Suppressor macrophage (primary cell): ENCODE results near the gene MAMDC2.
"Not testable (repeated sequence)": the region's sequence is repeated elsewhere in the genome, so short reads cannot be mapped to it uniquely, and the experiment has no call there.

Experiments used
- DNase-seq, 4 experiments: peaks; one replicate each; pipeline ENCODE4 v3.0.0-alpha.2; 2020 to 2022

MAMDC2 gene

DNA sequence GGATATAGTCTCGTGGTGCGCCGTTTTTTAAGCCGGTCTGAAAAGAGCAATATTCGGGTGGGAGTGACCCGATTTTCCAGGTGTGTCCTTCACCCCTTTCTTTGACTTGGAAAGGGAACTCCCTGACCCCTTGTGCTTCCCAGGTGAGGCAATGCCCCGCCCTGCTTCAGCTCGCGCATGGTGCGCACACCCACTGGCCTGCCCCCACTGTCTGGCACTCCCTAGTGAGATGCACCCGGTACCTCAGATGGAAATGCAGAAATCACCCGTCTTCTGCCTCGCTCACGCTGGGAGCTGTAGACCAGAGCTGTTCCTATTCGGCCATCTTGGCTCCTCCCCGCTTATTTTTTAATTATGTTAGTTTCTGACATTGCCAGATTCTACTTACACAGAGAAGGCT, 161.1 kb downstream of the MAMDC2 start:
- not testable (repeated sequence) for DNase-seq

DNA sequence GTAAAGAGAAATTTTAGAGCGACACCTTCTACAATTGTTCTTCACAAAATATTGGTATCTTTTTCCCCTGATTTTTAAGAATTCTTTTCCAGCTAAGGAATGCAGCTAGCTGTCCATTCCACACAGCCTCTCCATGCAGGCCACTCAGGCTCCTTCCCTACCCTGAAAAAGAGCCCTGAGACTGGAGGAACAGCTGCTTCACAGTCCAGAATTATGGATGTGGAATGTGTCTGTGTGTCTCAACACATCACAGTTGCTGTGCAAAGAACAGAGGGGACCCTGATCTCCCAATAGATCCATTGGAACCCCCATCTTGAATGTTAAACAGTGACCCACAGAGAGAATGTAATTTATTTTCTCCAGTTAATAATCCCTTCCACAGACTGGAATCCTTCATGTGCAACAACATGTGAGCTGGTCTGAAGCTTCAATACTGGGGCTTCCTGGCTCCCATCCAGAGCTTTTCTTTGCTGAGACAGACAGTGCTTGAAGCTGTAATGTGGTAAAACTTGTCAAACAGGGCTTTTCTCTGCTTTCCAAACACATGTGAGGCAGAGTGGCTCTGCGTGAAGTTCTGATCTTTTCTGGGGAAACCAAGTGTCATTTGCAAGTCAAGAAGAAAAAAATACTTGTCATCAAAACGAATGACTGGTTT, 161.8 kb downstream of the MAMDC2 start:
- no peak for DNase-seq

DNA sequence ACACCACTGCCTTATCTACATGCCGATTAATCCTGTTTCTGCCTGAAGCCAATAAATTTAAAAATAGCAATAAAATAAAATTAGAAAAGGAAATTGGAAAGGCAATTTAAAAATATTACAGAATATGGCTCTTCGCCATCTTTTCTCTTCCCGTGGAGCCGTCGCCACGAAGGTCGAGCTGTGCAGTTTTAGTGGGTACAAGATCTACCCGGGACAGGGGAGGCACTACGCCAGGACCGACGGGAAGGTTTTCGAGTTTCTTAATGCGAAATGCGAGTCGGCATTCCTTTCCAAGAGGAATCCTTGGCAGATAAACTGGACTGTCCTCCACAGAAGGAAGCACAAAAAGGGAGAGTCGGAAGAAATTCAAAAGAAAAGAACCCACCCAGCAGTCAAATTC, 173.4 kb downstream of the MAMDC2 start:
- DNase-seq = no peak

DNA sequence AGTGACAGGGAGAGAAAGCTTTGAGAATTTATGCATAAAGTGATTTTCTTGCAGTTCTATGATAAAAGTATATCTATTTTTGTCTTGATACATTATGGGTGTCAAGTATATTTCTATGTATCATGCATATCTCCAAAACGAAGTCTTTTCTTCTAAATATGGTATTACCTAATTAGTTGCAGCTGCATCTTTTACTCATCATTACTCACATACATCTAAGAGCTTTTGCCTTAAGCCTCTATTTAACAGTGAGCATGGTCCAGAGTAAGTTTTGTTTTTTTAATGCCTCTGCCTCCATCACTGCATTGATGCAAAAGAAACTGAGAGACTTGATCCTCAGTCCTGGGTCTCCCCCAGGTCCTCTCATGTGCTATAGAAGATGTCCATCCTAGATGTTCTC, 175.1 kb downstream of the MAMDC2 start:
- no peak for DNase-seq

DNA sequence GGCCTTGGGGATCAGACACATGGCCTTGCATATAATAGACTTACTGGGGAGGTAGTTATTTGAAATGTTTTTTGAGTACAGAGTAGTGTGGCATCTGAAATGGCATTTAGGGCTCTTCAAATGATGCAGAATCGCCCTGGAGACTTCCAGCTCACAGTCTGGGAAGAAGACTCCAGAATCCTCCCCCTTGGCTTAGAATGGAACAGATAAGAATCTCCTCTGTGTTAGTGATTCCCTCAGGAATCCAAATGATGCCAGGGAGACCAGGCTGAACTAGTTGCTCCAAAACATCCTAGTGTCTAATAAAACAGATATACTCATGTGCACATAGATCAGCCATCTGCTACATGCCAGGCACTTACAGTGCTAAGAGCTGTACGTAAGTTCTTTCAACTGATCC, 176.6 kb downstream of the MAMDC2 start:
- DNase-seq = no peak

DNA sequence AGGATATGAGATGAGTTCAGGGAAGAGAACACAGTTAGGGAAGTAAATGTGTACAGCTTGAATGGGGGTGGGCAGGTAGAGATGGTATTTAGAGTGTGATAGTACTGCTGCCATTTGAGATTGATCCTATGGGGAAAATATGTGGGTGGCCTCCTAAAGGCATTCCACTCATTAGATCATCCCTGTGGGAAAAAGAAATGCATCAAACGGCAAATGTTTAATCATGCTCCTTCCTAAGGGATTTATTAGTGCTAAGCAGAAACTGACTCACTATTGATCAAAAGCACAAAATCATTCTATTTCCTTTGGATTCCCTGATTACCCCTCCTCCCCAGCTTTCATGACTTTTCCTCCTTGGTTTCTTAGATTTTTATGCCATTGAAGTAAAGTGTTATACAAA, 178.7 kb downstream of the MAMDC2 start:
- DNase-seq = no peak

DNA sequence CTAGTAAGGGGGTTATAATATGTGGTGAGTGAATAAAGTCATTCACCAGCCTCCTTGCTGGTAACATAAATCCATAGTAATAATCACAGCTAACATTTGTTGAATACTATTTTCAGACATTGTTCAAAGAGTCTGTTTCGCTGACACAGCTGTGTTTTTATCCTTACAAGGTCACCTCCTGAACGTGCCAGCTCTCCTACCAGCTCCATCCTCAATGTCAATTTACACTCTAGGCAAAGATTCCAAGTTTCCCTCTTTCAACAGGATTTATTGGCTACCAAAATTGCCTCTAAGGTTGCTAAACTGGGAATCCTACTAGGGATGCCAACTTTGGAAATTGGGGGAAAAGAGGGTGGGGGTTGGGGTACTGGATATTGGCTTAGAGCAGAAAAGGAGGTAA, 184.5 kb downstream of the MAMDC2 start:
- no peak for DNase-seq

DNA sequence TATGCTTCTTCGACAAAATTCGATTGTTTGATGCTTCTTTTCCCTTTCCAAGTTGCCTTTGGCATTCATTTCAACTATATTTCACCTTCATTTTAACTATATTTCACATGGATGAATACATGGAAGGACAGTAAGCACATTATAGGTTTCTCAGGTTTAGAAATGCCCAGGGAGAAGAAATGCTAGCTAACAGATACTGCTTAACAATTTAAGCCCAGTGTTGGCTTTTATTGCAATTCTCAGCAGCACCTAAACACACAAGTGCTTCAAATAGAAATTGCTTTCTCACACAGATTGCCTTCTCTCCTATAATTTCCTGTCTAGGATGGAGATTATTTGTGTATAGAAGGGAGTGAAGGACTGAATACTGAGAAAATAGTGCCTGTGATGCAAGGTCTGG, 185.0 kb downstream of the MAMDC2 start:
- no peak for DNase-seq

DNA sequence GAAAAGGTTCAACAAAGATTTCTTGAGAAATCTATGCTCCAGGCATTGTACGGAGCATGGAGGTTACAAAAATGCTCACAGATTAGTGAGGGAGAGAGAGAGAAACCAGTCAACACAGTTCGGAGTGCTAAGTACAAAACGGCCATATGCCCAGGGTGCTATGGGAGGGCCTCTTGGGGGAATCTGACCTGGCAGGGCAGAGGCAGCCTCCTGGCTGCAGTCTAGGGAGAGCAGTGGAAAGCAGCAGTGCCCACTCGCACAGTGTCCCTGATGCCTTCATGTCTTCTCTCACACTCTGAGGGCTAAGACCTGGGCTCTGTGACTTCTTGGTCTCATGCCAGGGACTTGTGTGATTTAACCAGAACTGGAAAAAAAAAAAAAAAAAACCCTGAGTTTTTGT, 185.4 kb downstream of the MAMDC2 start:
- no peak for DNase-seq

DNA sequence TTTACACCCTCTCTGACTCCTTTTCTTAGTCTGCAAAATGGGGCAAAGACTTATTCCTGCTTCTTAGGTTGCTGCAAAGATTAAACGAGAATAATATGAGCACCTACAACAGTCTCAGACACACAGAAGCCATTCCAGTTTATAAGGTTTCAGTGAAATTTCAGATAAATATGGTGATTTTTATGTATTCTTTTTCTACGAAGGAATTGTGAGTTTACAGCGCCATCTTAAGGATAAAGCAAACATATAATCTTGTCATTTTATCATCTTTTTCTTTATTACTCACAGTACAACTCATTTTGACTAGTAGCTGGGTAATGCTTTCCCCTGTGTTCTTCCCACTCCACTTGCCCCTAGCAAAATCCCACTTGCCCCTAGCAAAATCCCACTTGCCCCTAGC, 185.9 kb downstream of the MAMDC2 start:
- peak in 2 of 4 experiments; percentile 2 to 6 for DNase-seq

DNA sequence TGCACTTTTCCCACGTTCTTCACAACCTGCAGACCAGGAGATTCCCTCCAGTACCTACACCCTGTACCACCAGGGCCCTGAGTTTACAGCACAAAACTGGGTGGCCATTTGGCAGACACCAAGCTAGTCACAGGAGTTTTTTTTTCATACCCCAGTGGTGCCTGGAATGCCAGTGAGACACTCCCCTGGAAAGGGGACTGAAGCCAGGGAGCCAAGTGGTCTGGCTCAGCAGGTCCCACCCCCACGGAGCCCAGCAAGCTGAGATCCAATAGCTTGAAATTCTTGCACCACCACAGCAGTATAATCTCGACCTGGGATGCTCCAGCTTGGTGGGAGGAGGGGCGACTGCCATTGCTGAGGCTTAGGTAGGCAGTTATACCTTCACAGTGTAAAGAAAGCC, 188.8 kb downstream of the MAMDC2 start:
- DNase-seq = no peak

DNA sequence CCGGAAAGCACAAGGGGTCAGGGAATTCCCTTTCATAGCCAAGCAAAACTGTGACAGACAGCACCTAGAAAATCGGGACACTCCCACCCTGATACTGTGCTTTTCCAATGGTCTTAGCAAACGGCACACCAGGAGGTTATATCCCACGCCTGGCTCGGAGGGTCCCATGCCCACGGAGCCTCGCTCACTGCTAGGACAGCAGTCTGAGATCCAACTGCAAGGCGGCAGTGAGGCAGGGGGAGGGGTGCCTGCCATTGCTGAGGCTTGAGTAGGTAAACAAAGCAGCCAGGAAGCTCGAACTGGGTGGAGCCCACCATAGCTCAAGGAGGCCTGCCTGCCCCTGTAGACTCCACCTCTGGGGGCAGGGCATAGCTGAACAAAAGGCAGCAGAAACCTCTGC, 190.6 kb downstream of the MAMDC2 start:
- not testable (repeated sequence) for DNase-seq

DNA sequence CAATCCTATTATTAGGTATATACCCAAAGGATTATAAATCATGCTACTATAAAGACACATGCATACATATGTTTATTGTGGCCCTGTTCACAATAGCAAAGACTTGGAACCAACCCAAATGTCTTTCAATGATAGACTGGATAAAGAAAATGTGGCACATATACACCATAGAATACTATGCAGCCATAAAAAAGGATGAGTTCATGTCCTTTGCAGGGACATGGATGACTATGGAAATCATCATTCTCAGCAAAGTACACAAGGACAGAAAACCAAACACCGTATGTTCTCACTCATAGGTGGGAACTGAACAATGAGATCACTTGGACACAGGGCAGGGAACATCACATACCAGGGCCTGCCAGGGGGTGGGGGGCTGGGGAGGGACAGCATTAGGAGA, 202.3 kb downstream of the MAMDC2 start:
- DNase-seq = not testable (repeated sequence)

DNA sequence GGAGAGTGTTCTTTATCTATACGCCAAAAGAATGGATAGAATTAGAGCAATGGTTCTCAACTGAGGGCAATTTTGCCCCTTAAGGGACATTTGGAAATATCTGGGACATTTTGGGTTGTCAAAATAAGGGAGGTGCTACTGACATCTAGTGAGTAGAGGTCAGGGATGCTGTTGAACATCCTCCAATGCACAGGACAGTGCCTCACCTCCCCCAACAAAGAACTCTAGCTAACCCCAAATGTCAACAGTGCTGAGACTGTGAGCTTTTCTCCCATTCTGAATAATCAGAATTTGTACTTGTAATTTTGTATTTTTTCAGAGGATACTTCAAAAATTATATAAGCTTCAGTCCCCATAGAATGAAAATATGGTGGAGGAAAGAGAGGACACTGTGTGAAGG, 206.6 kb downstream of the MAMDC2 start:
- no peak for DNase-seq

DNA sequence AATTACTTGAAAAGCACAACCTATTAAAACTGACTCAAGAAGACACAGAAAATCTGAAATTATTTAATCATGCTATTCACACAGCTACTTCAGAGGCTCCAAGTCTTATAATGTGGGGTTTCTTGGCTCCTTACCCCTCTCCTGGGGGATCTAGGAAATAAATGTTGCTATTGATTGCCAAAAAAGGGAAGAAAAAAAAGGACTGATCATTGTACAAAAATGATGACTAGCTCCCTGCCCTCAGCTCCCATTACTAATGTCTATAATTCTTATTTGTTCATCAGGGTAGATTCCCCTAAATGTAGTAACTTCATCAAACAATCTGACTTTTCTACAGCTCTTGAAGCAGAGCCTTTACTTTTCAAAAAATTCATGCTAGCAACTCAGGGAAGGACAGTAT, 211.8 kb downstream of the MAMDC2 start:
- no peak for DNase-seq

DNA sequence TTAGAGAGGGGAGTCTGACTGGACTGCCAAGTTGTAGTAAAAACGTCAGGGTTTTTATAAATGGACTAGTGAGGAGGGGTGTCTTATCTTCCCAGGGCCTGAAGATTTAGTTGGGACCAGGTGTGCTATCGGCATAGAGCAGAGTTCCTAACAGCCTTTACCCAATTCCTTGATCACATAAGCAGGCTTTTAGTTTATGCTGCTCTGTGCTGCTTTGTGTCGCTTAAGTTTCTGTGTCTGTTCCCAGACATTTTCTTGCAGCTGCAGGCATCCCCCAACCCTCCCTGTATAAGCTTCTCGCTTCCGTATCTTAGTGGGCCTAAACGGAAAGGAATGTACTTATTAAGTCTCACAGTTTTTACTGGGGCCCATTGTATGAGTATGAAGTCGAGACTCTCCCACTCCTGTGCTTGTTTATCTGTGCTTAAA, 212.5 kb downstream of the MAMDC2 start:
- DNase-seq = no peak

DNA sequence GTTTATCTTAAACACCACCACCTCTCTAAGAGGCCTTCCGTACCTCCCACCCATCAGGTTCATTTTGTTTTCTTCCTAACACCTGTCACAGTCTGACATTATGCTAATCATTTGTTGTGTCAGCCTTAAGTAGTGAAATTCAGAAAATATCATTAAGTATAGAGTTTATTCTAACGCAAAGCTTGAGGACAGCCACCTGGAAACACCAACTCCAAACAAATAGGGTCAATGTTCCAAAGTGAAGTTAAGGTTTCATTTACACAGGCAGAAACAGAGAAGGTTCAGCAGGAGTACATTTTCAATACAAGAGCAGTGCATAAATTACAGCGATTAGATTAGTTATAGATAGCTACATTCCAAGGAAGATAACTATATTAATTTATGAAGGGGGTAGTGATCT, 213.9 kb downstream of the MAMDC2 start:
- no peak for DNase-seq

DNA sequence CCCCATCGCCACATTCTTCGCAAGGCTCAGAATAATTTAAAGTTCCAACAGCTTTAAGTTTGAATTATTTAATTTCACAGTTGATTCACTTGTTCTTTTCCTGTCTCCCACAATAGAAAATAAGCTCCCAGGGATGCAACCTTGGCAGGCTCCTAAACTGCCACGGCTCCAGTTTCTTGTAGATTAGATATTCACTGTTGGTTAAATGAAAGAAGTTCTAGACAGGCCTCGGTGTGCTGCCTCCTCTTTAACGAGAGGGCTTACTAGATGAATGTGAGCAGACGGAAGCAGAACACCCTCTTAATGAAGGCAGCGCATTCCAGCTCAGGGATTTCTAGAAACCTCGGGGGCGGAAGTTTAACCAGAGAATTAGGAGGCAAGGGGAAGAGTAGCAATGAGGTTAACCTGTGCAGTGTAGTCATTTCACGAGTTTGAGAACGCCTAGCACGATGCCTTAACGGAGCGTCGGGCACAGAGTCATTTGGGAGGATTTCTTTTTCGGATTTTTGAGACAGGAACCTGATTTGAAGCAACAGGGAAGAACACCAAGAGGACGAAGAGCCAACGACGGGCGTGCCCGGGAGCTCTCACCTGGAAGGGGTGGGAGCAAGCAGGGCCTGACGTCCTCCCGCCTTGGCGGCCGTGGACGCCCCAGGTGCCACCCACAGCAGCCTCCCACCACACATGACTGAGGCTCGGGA, 214.5 kb downstream of the MAMDC2 start:
- DNase-seq = peak; percentile 46 to 66 (median 55)

DNA sequence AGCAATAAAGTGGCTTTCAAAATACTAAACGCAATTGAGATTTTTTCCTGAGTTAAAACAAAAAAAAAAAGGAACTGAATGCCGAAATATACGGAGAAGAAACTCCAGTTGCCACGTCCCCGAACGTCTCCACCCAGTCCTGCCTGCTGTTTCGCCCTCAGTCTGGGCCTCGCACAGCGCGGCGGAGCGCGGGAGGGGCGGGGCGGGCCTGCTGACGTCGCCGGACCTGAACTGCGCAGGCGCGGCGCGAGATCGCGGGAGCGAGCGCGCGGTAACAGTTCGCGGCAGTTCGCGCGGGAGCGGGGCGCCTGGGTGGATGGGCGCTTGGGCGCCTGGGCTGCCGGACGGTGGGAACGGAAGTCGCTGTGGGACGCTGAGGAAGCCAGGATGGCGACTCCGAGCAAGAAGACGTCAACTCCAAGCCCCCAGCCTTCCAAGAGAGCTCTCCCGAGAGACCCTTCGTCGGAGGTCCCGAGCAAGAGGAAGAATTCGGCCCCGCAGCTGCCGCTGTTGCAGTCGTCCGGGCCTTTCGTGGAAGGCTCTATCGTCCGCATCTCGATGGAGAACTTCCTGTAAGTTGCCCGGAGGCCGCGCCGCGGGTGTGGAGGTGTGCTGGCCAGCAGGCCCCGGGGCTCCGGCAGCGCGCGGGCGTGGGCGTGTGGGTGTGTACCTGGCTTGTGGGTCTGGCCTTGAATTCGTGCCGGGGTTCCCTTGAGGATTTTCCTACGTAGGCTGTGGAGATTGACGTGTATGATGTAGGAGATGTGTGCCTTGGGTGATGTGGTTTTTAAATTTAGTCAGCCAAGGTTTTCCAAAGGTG, 215.3 kb downstream of the MAMDC2 start, which contains the start of gene SMC5:
Gene SMC5, plus strand, starts transcription at position 287 of the 820 bp plus-strand sequence. Its CDS starts 101 bp downstream, at position 388.
- DNase-seq = peak; percentile 95 to 99 (median 96)

DNA sequence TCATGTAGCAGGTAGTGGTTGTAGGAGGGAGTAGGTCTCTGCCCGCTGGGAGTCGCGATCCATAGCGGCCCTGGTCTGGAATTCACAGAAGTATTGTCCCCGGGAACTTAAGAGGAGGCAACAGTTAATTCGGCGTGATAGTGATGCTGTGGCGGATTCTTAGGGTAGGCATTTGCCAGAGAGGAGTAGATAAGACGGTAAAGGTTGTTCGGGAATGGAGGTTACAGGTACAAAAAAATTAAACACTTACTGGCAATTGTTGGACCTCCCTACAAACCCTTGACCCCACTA, 215.8 kb downstream of the MAMDC2 start:
- DNase-seq = no peak

DNA sequence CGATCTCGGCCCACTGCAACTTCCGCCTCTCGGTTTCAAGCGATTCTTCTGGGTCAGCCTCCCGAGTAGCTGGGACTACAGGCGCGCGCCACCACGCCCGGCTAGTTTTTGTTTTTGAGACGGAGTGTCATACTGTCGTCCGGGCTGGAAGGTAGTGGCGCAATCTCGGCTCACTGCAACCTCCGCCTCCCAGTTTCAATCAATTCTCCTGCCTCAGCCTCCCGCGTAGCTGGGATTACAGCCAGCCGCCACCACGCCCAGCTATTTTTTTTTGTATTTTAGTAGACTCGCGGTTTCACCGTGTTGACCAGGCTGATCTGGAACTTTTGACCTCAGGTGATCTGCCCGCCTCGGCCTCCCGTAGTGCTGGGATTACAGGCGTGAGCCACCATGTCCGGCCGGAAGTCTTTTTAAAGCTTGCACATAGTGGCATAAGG, 216.4 kb downstream of the MAMDC2 start:
- DNase-seq = no peak

DNA sequence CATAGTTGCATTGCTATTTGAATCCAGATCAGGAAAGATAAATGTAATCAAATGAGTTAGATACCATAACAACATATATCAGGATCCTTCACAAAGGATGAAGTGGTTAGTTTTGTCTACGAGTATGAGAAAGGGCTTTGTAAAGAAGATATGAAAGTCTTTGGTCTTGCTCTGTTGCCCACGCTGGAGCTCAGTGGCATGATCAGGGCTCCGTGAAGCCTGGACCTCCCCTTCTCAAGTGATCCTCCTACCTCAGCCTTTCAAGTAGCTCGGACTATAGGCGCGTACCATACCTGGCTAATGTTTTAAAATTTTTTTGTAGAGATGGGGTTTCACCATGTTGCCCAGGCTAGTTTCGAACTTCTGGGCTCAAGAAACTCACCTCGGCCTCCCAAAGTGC, 217.0 kb downstream of the MAMDC2 start:
- DNase-seq = no peak

DNA sequence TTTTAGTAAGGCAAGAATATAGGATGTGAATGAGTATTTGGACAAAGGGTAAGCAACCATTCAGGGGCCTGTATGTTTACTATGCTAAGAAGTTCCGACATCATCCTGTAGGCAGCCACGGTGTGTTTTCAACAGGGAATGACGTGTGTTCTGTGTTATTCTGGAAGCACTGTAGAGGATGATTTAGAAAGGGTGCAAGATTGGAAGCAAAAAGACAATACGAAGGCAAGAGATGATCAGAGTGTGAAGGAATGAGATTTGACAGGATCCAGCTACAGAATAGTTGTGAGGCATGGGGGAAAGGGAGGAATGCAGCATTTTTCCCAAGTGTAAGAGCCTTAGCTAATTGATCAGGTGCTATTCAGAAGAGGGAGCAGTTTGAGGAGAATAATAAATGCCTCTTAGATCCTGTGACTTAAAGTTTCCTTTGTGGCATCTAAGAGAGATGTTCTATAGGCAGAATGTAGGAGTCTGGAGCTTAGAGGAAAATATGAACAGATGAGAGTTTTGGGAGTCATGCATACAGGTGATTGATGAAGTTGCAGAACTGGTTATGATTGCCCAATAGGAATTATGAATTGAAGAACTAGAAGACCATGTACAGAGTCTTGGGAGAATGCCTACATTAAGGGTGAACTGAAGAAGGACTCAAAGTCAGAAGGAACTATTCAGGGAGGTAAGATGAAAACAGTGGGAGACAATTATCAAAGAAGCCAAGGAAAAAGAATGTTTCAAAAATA, 217.7 kb downstream of the MAMDC2 start:
- DNase-seq = no peak
